GM10248 (cell line): ENCODE data around the gene SH3GL3.

ENCODE experiments used
- CTCF ChIA-PET: fragments of 300-600 bp; sonication (Branson Sonifier 250); formaldehyde crosslinking; extraction: SDS; loops from one replicate; lab custom pipeline; 2021; ENCODE audit warnings: antibody characterized with exemption; lab: Yijun Ruan, JAX
- POLR2A ChIA-PET: fragments of 350-650 bp; sonication (Branson Sonifier 250); formaldehyde crosslinking; extraction: SDS; loops from one replicate; lab custom pipeline; 2020; ENCODE audit warnings: antibody characterized with exemption; lab: Yijun Ruan, JAX
- DNase-seq: peaks from one replicate; pipeline ENCODE4 v3.0.0; 2012; ENCODE audit errors: extremely low spot score
- TF ChIP-seq, protein P1 (sequence below): IDR thresholded peaks from 2 replicates; pipeline ENCODE4 v1.5.1; 2012; ENCODE audit warnings: mild to moderate bottlenecking, low read depth; ENCODE audit errors: extremely low read depth, missing control alignments, control extremely low read depth

SH3GL3 gene

DNA sequence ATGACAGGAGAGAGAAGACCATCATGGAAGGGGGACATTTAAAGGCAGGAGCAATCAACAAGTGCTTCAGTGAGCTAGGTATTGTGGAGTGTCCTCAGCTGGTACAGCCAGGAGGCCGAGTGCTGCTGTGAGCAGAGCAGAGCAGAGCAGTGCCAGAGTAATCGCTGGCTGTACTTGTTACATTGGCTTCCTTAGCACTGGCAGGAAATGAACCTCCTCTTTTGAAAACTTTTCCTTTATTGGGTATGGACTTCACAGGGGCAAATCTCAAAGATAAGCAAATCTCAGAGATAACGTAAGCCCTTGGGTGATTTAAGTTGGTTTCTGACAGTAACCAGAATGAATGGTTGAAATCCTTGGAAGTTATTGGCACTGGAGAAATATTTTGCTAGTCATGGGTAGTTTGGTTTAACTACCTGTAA, 2.1 kb downstream of the SH3GL3 start:
- ChIA-PET CTCF (interaction anchor here (1.3 to 3.1 kb wide), 2 partner anchors 10 to 113 kb away, joined by 3 to 18 read pairs; no protein-coding TSS in a partner anchor), POLR2A (no interaction called here)
- TF ChIP-seq, protein P1, sequence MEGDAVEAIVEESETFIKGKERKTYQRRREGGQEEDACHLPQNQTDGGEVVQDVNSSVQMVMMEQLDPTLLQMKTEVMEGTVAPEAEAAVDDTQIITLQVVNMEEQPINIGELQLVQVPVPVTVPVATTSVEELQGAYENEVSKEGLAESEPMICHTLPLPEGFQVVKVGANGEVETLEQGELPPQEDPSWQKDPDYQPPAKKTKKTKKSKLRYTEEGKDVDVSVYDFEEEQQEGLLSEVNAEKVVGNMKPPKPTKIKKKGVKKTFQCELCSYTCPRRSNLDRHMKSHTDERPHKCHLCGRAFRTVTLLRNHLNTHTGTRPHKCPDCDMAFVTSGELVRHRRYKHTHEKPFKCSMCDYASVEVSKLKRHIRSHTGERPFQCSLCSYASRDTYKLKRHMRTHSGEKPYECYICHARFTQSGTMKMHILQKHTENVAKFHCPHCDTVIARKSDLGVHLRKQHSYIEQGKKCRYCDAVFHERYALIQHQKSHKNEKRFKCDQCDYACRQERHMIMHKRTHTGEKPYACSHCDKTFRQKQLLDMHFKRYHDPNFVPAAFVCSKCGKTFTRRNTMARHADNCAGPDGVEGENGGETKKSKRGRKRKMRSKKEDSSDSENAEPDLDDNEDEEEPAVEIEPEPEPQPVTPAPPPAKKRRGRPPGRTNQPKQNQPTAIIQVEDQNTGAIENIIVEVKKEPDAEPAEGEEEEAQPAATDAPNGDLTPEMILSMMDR: no peak
- DNase-seq: no peak

DNA sequence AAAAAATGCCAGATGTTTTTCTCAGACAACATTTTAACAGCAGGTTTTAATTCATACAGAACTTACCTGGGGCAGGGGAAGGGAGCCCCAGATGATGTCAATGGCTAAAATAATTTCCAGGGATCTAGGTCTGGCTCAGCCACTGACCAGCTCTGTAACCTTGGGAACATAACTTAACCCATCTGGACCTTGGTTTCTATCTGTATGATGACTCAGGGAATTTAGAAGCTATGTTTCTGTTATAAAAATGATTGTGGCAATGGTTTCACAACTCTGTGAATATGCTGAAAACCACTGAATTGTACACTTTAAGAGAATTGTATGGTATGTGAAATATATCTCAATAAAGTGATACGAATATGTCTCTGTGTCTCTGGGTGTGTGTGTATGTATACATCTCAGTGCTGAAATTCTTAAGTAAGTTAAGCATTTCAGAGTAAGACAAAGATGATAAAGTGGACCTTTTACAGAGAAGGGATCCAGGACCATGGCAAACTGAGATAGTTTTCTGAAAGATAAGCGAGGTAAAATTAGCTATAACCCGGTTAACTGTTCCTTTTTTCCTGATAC, 2.9 kb downstream of the SH3GL3 start:
- TF ChIP-seq, protein P1: no peak
- ChIA-PET CTCF (interaction anchor here (1.3 to 3.1 kb wide), 2 partner anchors 11 to 112 kb away, joined by 3 to 18 read pairs; no protein-coding TSS in a partner anchor), POLR2A (no interaction called here)
- DNase-seq: no peak

DNA sequence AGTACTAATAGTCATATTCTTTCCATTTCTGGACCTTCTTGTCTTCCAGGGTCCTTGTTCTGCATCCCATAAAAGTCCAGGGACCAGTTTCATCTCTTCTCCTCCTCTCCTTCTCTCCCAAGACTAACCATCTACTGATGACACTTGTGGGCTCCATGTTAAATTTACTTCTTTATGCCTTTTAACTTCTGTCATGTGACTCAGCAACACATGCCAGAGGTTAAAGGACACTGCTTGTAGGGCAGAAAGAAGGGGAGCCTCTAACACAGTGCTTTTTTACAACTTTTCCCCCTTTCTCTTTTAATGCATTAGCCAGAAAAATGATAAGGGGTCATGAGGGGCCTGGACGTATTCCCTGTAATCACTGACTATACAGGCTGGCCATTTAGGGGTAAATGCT, 10.0 kb downstream of the SH3GL3 start:
- DNase-seq: no peak
- ChIA-PET CTCF (interaction anchor here (1.1 kb wide), 1 partner anchor 19 kb away, joined by 3 read pairs; no protein-coding TSS in a partner anchor), POLR2A (no interaction called here)
- TF ChIP-seq, protein P1: no peak

DNA sequence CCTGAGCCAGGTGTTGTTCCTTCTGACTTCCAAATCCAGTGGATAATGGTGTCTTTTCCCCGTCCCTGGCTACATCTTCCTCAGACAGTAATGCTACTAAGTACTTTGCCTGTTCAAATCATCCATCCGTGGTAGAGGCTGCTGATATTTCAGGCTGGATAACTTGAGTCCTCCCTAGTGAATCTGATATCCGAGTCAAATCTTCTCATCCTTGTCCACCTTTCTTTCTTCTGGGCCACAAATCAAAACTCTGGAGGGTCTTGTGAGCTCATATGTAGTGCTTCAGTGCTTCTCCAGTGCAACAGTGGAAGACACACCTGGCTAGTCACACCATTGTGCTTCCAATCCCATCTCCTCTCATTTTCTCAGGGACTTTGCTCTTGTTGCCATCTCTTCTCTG, 11.2 kb downstream of the SH3GL3 start:
- no peak for DNase-seq
- TF ChIP-seq, protein P1: no peak
- POLR2A ChIA-PET: no interaction called here
- CTCF ChIA-PET: interaction anchor here (1.1 kb wide), 1 partner anchor 20 kb away, joined by 3 read pairs; no protein-coding TSS in a partner anchor

DNA sequence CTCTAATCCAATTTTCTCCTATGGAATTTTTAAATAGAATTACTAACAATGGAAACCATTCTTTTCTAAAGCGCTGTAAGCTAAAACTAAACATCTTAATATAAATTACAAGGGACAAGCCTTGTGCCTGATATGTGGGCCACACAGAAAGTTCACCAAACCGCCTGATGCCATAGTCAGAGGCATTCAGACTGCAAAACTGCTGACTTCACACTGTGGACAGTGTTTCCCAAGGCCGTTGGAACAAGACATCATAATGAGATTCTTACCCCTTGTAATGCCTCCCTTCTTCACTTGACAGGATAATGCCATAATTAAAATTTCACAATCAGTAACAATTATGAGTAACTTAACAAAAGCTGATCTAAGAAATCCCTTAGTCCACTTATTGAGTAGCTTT, 14.9 kb downstream of the SH3GL3 start:
- ChIA-PET POLR2A (no interaction called here), CTCF (no interaction called here)
- TF ChIP-seq, protein P1: no peak
- no peak for DNase-seq

DNA sequence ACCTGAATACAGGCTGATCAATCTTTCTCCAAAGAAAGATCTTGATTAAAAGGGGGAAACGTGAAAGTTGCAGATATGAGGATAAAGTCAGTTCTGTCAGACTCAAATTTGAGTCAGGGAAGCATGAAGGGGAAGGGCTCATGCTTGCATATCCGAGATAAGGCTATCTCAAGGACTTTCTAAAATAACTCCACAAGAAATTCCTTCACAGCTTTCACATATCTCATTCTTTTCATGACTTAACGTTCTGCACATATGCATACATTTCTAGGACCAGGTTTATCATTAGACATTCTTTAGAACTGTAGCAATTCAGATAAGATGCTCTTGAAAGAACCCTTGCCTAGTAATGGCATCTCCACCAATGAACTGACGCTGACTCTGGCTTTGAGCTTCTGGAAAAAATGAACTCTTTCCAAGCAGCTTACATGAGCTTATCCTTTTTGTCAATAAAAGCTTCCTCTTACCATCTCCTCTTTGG, 15.9 kb downstream of the SH3GL3 start:
- DNase-seq: no peak
- ChIA-PET CTCF (no interaction called here), POLR2A (no interaction called here)
- TF ChIP-seq, protein P1: no peak
